Measurements from ENCODE around the gene MOB3C.

GRCh38 chr1:46581681-46582455, 34.7 kb downstream of the MOB3C start:
- TF ChIP-seq CTCF (conservative IDR thresholded peaks at IDR 0.05; ENCODE audit: low read depth, low read length) (no peak), MAFK (IDR thresholded peaks at IDR 0.05; ENCODE audit: low read depth, low read length) (no peak), FOS (IDR thresholded peaks at IDR 0.05; ENCODE audit: low read depth, low read length) (no peak), POLR2A (IDR thresholded peaks at IDR 0.05; ENCODE audit: low read depth, low read length) (no peak), USF2 (IDR thresholded peaks at IDR 0.05; ENCODE audit: low read depth, low read length) (no peak), MXI1 (IDR thresholded peaks at IDR 0.05; ENCODE audit: borderline replicate concordance, low read depth, low read length) (no peak), SMC3 (IDR thresholded peaks at IDR 0.05; ENCODE audit: low read depth, low read length) (no peak), RCOR1 (IDR thresholded peaks at IDR 0.05; ENCODE audit: insufficient replicate concordance, low read length) (no peak), CEBPB (IDR thresholded peaks at IDR 0.05; ENCODE audit: low read depth, low read length) (no peak)

Measured in IMR-90 (cell line).